Neural cell (in vitro differentiated cells): ENCODE data around the gene KIRREL3. TPM values are rescaled to one million over a fixed set of nuclear protein-coding genes. Genes with fewer than 3 reads are reported as not detected.

Source experiments
- H2AFZ ChIP-seq: fragments of 200-600, 300-800 bp; sonication (generic), shearing (Covaris generic); 2 replicates; pipeline ENCODE4 v1.6.0; 2014; ENCODE audit warnings: low read depth, mild to moderate bottlenecking, antibody characterized with exemption, low read length, moderate library complexity
- H3F3A ChIP-seq: fragments of 200-600 bp; shearing (Covaris generic); 2 replicates; pipeline ENCODE4 v1.6.1; 2016; ENCODE audit warnings: mild to moderate bottlenecking, moderate library complexity, mixed read lengths, antibody characterized with exemption, low read length; ENCODE audit not compliant: insufficient read depth, poor library complexity, severe bottlenecking
- H3K27ac ChIP-seq: fragments of 200-600, 300-800 bp; sonication (generic), shearing (Covaris generic); 2 replicates; pipeline ENCODE4 v1.5.1; 2014; ENCODE audit warnings: mild to moderate bottlenecking, low read length, moderate library complexity
- H3K27me3 ChIP-seq: fragments of 300-800, 200-600 bp; sonication (generic), shearing (Covaris generic); 2 replicates; pipeline ENCODE4 v1.6.0; 2014; ENCODE audit warnings: mild to moderate bottlenecking, low read depth, low read length, moderate library complexity; ENCODE audit not compliant: insufficient read depth
- H3K36me3 ChIP-seq: fragments of 300-800, 200-600 bp; sonication (generic), shearing (Covaris generic); 2 replicates; pipeline ENCODE4 v1.5.1; 2014; ENCODE audit warnings: mild to moderate bottlenecking, antibody characterized with exemption, low read length, moderate library complexity; ENCODE audit not compliant: insufficient read depth
- H3K4me2 ChIP-seq: fragments of 300-800, 200-600 bp; sonication (generic), shearing (Covaris generic); 2 replicates; pipeline ENCODE4 v1.6.0; 2014; ENCODE audit warnings: mild to moderate bottlenecking, low read length
- H3K4me3 ChIP-seq: fragments of 300-800, 200-600 bp; sonication (generic), shearing (Covaris generic); 2 replicates; pipeline ENCODE4 v1.5.1; 2014; ENCODE audit warnings: mild to moderate bottlenecking, low read length, moderate library complexity
- H3K79me2 ChIP-seq: fragments of 200-600 bp; shearing (Covaris generic); replicated peaks from 2 replicates; pipeline ENCODE4 v1.6.0; 2014; ENCODE audit warnings: mild to moderate bottlenecking, low read length, moderate library complexity; ENCODE audit not compliant: insufficient read depth
- H3K9ac ChIP-seq: fragments of 300-800, 200-600 bp; sonication (generic), shearing (Covaris generic); 2 replicates; pipeline ENCODE4 v1.6.1; 2016; ENCODE audit warnings: mild to moderate bottlenecking, low read length, mixed read lengths
- H3K9me2 ChIP-seq: fragments of 200-600 bp; shearing (Covaris generic); 2 replicates; pipeline ENCODE4 v1.6.1; 2016; ENCODE audit warnings: mild to moderate bottlenecking, low read length, mixed read lengths; ENCODE audit not compliant: insufficient read depth
- H3K9me3 ChIP-seq: fragments of 200-600, 300-800 bp; sonication (generic), shearing (Covaris generic); 2 replicates; pipeline ENCODE4 v1.6.1; 2016; ENCODE audit warnings: mild to moderate bottlenecking, mixed run types, low read length, moderate library complexity, mixed read lengths
- H4K20me1 ChIP-seq: fragments of 200-600 bp; shearing (Covaris generic); 2 replicates; pipeline ENCODE4 v1.6.1; 2016; ENCODE audit warnings: mild to moderate bottlenecking, mixed run types; ENCODE audit not compliant: insufficient read depth
- EP300 ChIP-seq: fragments of 450-650 bp; conservative IDR thresholded peaks from 2 replicates; pipeline ENCODE4 v1.6.1; 2014; ENCODE audit warnings: antibody characterized with exemption, mild to moderate bottlenecking, moderate library complexity; ENCODE audit not compliant: poor library complexity, severe bottlenecking
- EZH2 ChIP-seq: fragments of 200-600, 300-800 bp; shearing (Covaris generic), sonication (generic); IDR thresholded peaks from 2 replicates; pipeline ENCODE4 v1.6.1; 2014; ENCODE audit warnings: antibody characterized with exemption, low read length, borderline replicate concordance, mild to moderate bottlenecking; ENCODE audit not compliant: insufficient read depth, poor library complexity, severe bottlenecking
- MXI1 ChIP-seq: fragments of 450-650 bp; conservative IDR thresholded peaks from 2 replicates; pipeline ENCODE4 v1.6.1; 2014; ENCODE audit warnings: antibody characterized with exemption, mild to moderate bottlenecking; ENCODE audit not compliant: poor library complexity, severe bottlenecking
- POLR2AphosphoS5 ChIP-seq: IDR thresholded peaks from 2 replicates; pipeline ENCODE4 v1.6.1; 2012
- RAD21 ChIP-seq: fragments of 450-650 bp; conservative IDR thresholded peaks from 2 replicates; pipeline ENCODE4 v1.6.1; 2014; ENCODE audit warnings: antibody characterized with exemption, mild to moderate bottlenecking, moderate library complexity
- SMC3 ChIP-seq: fragments of 450-650 bp; conservative IDR thresholded peaks from 2 replicates; pipeline ENCODE4 v1.6.1; 2014; ENCODE audit warnings: antibody characterized with exemption, mild to moderate bottlenecking, moderate library complexity; ENCODE audit not compliant: poor library complexity
- TAF1 ChIP-seq: IDR thresholded peaks from 2 replicates; pipeline ENCODE4 v1.6.1; 2012; ENCODE audit warnings: low read depth
- polyA plus RNA-seq: library from polyadenylated mRNA; depleted of rRNA; stranded (reverse); fragments of >200 nt; gene quantifications from 2 replicates; pipeline ENCODE4 v1.2.3, GENCODE V29; 2014
- TF ChIP-seq, protein P1 (sequence below): IDR thresholded peaks from 2 replicates; pipeline ENCODE4 v1.6.1; 2012; ENCODE audit warnings: borderline replicate concordance
- TF ChIP-seq, protein P2 (sequence below): fragments of 450-650 bp; IDR thresholded peaks from 2 replicates; pipeline ENCODE4 v1.5.1; 2014; ENCODE audit warnings: antibody characterized with exemption, mild to moderate bottlenecking, moderate library complexity; ENCODE audit not compliant: poor library complexity, severe bottlenecking

KIRREL3 gene
- polyA plus RNA-seq, 1 donor from 2014 or later, result 23.8 TPM

DNA sequence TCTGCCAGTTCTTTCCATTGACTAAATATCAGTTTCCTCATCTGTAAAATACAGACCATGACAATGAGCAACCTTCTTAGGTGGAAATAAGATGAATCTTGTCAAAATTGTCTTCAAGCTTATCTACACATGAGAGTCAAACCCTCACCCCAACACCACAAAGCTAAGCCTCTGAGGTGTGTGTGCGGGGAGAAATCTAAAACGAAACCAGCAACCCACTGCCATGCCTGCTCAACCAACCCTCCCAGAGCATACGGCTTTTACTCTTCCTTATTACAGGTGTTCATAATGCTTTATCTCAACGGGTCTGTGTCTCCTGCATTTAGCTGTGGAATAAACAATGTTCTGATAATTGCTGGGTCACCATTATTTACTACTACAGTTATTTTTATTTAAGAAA is 235.4 kb downstream of the KIRREL3 start:
- no peak overlapping the region for H3K4me2 ChIP-seq
- TF ChIP-seq EP300 (no peak), RAD21 (no peak), MXI1 (no peak), SMC3 (no peak), POLR2AphosphoS5 (no peak), EZH2 (no peak), TAF1 (no peak)
- TF ChIP-seq, protein P1, sequence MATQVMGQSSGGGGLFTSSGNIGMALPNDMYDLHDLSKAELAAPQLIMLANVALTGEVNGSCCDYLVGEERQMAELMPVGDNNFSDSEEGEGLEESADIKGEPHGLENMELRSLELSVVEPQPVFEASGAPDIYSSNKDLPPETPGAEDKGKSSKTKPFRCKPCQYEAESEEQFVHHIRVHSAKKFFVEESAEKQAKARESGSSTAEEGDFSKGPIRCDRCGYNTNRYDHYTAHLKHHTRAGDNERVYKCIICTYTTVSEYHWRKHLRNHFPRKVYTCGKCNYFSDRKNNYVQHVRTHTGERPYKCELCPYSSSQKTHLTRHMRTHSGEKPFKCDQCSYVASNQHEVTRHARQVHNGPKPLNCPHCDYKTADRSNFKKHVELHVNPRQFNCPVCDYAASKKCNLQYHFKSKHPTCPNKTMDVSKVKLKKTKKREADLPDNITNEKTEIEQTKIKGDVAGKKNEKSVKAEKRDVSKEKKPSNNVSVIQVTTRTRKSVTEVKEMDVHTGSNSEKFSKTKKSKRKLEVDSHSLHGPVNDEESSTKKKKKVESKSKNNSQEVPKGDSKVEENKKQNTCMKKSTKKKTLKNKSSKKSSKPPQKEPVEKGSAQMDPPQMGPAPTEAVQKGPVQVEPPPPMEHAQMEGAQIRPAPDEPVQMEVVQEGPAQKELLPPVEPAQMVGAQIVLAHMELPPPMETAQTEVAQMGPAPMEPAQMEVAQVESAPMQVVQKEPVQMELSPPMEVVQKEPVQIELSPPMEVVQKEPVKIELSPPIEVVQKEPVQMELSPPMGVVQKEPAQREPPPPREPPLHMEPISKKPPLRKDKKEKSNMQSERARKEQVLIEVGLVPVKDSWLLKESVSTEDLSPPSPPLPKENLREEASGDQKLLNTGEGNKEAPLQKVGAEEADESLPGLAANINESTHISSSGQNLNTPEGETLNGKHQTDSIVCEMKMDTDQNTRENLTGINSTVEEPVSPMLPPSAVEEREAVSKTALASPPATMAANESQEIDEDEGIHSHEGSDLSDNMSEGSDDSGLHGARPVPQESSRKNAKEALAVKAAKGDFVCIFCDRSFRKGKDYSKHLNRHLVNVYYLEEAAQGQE, result no peak
- TF ChIP-seq, protein P2, sequence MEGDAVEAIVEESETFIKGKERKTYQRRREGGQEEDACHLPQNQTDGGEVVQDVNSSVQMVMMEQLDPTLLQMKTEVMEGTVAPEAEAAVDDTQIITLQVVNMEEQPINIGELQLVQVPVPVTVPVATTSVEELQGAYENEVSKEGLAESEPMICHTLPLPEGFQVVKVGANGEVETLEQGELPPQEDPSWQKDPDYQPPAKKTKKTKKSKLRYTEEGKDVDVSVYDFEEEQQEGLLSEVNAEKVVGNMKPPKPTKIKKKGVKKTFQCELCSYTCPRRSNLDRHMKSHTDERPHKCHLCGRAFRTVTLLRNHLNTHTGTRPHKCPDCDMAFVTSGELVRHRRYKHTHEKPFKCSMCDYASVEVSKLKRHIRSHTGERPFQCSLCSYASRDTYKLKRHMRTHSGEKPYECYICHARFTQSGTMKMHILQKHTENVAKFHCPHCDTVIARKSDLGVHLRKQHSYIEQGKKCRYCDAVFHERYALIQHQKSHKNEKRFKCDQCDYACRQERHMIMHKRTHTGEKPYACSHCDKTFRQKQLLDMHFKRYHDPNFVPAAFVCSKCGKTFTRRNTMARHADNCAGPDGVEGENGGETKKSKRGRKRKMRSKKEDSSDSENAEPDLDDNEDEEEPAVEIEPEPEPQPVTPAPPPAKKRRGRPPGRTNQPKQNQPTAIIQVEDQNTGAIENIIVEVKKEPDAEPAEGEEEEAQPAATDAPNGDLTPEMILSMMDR, result no peak
- H3K36me3 ChIP-seq, result no peaks in the 10 kb centered on the region
- no peaks in the 10 kb centered on the region for H4K20me1 ChIP-seq
- H3K79me2 ChIP-seq, result no peaks in the 10 kb centered on the region
- H3F3A ChIP-seq, result no peaks in the 10 kb centered on the region
- H3K9ac ChIP-seq, result no peak overlapping the region
- H3K9me2 ChIP-seq, result no peaks in the 10 kb centered on the region
- no peak overlapping the region for H3K27ac ChIP-seq
- no peak overlapping the region for H2AFZ ChIP-seq
- no peaks in the 10 kb centered on the region for H3K27me3 ChIP-seq
- H3K9me3 ChIP-seq, result no peaks in the 10 kb centered on the region
- H3K4me3 ChIP-seq, result no peak overlapping the region

DNA sequence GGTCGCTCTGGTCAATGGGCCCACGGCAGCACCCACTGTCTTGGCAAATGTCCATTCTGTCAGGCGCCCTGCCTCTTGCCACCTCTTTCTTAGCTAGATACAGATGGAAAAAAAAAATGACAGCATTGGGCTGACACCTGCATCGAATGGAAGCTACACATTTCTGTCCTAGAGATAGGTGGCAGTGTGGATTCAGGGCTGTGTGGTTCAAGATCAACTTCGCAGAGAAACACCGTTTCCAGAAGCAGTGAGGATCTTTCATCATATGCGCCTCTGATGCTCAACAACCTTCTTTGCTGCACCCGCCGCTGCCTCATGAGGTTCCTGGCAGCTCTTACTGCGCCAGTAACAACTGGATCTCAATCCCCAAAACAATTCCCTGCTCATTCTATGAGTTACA is 236.3 kb downstream of the KIRREL3 start:
- no peaks in the 10 kb centered on the region for H3K27me3 ChIP-seq
- no peak overlapping the region for H2AFZ ChIP-seq
- H4K20me1 ChIP-seq, result no peaks in the 10 kb centered on the region
- no peak overlapping the region for H3K9ac ChIP-seq
- H3F3A ChIP-seq, result no peaks in the 10 kb centered on the region
- H3K79me2 ChIP-seq, result no peaks in the 10 kb centered on the region
- TF ChIP-seq, protein P2, result peak; percentile 33
- TF ChIP-seq RAD21, result no peak
- no peaks in the 10 kb centered on the region for H3K9me3 ChIP-seq
- no peak overlapping the region for H3K27ac ChIP-seq
- no peak overlapping the region for H3K4me2 ChIP-seq
- no peaks in the 10 kb centered on the region for H3K36me3 ChIP-seq
- H3K4me3 ChIP-seq, result no peak overlapping the region
- no peaks in the 10 kb centered on the region for H3K9me2 ChIP-seq
